Endothelial cell of umbilical vein (primary cell): ENCODE results near the gene MARK3.

Experiments
- CTCF ChIP-seq, 2 donors: IDR thresholded peaks; 1 replicate in 1 of 2; 2 replicates in 1 of 2; pipeline ENCODE4 v1.5.1; 2011; ENCODE audit warnings: low read length in 2 of 2, mild to moderate bottlenecking in 2 of 2, moderate library complexity in 2 of 2, control low read depth in 1 of 2, inconsistent platforms in 1 of 2, low read depth in 1 of 2; ENCODE audit not compliant: insufficient read depth in 1 of 2; ENCODE audit errors: extremely low read depth in 1 of 2
- EZH2 ChIP-seq: IDR thresholded peaks from 2 replicates; pipeline ENCODE4 v1.6.1; 2012; ENCODE audit warnings: borderline replicate concordance, low read depth, mild to moderate bottlenecking, moderate library complexity, low read length, inconsistent platforms; ENCODE audit not compliant: severe bottlenecking
- JUN ChIP-seq: IDR thresholded peaks from 2 replicates; pipeline ENCODE4 v1.6.1; 2011; ENCODE audit warnings: borderline replicate concordance, low read depth; ENCODE audit not compliant: insufficient read length, insufficient read depth
- MAX ChIP-seq: IDR thresholded peaks from 2 replicates; pipeline ENCODE4 v1.6.1; 2011; ENCODE audit not compliant: insufficient read depth, insufficient read length
- MYC ChIP-seq: IDR thresholded peaks from one replicate; pipeline ENCODE4 v1.6.1; 2011; ENCODE audit warnings: mild to moderate bottlenecking, low read depth, low read length
- POLR2AphosphoS5 ChIP-seq: IDR thresholded peaks from 2 replicates; pipeline ENCODE4 v1.6.1; 2012; ENCODE audit warnings: low read depth, mild to moderate bottlenecking, control low read depth, low read length, moderate library complexity; ENCODE audit not compliant: insufficient read depth

GRCh38 chr14:103532216-103533136, 147.3 kb downstream of the MARK3 start:
- TF ChIP-seq POLR2AphosphoS5, result no peak
- no peak for TF ChIP-seq CTCF (IDR thresholded peaks at IDR 0.05; ENCODE audit: extremely low read depth in 1 of 2, insufficient read depth in 1 of 2, low read depth in 1 of 2, low read length in 2 of 2)
- no peak for TF ChIP-seq MAX
- no peak for TF ChIP-seq EZH2
- TF ChIP-seq JUN, result no peak
- TF ChIP-seq MYC, result no peak
